ENCODE results near the gene ACSM2B.
"Not testable (repeated sequence)": the region's sequence is repeated elsewhere in the genome, so short reads cannot be mapped to it uniquely, and the experiment has no call there.

Gene ACSM2B, protein sequence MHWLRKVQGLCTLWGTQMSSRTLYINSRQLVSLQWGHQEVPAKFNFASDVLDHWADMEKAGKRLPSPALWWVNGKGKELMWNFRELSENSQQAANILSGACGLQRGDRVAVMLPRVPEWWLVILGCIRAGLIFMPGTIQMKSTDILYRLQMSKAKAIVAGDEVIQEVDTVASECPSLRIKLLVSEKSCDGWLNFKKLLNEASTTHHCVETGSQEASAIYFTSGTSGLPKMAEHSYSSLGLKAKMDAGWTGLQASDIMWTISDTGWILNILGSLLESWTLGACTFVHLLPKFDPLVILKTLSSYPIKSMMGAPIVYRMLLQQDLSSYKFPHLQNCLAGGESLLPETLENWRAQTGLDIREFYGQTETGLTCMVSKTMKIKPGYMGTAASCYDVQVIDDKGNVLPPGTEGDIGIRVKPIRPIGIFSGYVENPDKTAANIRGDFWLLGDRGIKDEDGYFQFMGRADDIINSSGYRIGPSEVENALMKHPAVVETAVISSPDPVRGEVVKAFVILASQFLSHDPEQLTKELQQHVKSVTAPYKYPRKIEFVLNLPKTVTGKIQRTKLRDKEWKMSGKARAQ

DNA sequence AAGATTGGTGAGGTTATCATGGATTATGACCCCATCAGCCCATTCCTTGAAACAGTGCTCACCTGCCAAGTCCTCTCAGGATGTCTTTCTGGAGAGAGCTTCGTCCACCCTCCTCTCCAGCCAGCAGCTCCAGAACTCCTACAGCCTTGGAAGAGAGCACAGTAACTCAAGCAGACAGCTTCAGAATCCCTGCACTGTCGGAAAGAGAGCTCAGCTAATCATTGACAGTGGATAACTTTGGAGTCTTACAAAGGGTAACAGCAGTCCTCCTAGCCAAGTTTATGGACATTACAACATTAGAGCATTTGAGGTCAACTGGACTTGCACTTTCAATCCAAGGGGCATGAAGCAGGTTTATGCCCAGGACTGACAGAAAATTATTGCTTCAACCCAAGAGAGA, at the start of gene ACSM2B:
Gene ACSM2B, minus strand, starts transcription at position 223 of the 400 bp plus-strand sequence. CDS start 11,522 bp downstream, outside the sequence.
- not testable (repeated sequence) for DNase-seq

DNA sequence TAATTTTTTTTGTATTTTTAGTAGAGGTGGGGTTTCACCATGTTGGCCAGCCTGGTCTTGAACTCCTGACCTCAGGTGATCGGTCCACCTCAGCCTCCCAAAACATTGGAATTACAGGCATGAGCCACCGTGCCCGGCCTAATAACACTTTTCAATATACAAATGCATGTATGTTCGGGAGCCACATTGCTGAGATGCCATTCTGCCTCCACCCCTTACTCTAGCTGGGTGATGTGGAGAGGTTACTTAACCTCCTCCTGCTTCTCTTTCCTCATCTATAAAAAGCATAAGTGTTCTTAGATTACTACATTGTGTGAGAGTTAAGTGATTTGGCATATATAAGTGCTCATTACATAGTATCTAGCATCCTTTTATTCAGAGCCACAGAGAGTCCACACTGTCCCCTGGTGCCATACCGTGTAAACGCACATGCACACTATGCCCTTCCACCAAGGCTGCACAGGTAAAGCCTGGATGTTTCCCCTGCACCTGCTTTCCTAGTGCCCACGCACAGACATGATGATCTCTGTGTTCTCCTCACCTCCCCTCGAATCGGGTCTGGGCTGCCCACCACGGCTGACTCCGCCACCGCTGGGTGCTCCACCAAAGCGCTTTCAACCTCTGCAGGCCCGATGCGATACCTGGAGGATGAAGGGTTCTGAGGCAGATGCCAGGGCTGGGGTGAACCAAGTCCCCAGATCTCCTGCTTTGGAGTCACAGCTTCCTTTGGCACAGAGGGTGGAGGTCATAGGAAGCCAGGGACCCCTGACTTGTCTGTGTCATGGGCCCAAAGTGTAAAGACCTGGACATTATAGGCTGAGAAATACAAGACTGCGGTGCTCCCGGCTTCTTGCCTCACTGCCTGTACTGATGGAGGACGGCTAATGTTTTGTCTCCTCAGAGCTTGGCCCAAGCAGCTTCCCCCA, 49.0 kb upstream of the ACSM2B start:
- no peak for DNase-seq

DNA sequence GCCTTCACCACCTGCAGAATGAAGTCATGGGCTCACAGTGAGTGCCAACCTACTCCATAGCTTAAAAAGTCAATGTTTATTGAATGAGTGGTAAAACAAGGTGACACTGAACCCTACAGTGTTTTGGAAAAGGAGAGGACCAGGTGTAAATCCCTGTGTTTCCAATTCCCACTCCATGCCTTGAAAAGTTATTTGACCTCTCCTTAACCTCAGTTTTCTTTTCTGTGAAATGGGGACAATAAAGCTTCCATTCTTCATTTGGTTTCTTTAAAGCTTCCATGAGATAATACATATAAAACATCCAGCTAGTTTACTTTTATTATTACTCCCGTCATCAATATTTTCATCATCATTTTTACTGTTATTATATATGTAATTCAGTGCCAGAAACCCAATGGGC, 48.0 kb upstream of the ACSM2B start:
- no peak for DNase-seq

DNA sequence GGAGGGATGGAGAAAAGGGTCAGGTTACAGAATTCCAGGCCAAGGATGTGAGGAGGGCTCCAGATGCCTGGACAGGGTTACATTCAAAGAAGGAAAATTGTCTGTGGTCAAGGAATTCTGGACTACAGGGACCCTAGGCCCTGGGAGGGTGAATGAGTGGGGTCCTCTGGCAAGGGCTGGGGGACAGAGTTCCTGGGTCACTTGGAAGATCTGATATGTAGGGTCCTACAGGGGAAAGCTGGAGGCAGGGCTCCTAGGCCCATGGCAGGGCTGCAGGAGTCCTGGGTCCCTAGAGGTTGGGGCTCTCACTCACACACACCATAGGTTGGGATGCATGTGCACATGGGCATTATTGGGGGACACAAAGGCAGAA, 46.3 kb upstream of the ACSM2B start:
- no peak for DNase-seq

DNA sequence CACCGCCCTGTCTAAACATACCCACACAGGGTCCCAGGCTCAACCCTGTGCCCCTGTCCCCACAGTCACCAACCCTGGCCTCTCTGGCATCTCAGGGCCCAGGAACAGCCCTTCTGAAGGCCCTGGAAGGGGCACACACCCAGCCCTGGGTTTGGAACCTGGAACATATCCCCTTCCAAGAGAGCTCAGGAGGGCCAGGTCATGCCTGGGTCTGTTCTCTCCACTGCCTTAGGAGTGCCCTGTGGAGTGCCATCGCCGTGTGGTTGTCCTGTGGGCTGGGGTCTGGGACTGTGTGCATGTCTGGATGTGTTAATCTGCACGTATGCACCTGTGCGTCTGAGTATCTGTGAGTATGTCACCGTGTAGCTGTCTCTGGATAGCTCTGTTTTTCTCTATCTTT, 45.2 kb upstream of the ACSM2B start:
- no peak for DNase-seq

DNA sequence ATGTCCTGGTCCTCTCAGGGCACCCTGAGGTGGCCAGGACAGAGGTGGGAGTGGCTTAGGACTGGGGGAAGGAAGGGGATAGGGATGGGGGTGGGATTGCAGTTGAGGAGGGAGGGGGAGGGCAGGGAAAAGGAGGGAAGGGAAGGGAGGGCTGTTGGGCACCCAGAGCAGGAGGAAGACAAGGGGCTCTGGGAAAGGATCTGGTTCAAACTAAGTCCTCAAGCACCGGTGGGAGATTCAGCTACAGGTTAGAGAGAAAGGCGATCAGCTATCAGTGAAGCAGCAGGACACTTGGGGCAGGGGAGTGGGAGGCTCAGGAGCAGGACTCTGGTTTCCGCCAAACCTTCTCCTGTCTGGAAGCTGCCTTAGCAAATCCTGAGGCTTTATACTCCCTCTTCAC, 44.6 kb upstream of the ACSM2B start:
- DNase-seq: no peak

DNA sequence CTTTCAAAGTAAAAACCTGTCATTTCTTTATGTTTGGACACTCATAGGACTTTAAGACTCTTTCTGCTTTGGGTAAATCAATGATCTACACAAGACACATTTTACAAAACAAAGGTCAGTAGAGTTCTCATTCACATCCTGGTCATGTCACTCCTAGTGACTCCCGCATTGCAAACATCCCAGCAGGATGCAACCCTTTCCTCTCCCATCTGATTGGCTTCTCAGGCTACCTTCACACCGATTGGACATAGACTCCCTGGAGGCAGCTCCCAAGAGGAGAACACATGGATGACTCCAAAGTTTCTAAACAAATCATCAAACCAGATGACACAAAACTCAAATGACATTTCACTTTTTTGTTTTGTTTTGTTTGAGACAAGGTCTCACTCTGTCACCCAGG, 43.8 kb upstream of the ACSM2B start:
- DNase-seq: no peak

DNA sequence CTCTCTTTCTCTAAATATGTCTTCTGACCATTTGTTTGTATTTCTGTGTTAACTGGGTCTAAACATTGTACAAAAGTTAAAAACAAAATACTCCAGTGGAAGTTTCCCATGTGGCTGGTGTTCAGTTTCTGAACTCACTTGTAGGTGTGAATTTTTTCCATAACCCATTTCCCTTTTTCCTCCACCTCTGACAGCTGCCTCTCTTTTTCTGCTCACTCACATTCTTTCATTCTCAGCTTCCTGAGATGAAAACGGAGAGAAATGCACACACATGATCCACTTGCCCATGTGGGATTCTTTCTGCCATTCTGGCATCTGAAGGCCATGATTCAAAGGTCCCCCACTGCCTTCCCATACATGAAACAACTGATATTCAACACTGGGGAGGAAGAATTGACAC, 41.1 kb upstream of the ACSM2B start:
- no peak for DNase-seq

DNA sequence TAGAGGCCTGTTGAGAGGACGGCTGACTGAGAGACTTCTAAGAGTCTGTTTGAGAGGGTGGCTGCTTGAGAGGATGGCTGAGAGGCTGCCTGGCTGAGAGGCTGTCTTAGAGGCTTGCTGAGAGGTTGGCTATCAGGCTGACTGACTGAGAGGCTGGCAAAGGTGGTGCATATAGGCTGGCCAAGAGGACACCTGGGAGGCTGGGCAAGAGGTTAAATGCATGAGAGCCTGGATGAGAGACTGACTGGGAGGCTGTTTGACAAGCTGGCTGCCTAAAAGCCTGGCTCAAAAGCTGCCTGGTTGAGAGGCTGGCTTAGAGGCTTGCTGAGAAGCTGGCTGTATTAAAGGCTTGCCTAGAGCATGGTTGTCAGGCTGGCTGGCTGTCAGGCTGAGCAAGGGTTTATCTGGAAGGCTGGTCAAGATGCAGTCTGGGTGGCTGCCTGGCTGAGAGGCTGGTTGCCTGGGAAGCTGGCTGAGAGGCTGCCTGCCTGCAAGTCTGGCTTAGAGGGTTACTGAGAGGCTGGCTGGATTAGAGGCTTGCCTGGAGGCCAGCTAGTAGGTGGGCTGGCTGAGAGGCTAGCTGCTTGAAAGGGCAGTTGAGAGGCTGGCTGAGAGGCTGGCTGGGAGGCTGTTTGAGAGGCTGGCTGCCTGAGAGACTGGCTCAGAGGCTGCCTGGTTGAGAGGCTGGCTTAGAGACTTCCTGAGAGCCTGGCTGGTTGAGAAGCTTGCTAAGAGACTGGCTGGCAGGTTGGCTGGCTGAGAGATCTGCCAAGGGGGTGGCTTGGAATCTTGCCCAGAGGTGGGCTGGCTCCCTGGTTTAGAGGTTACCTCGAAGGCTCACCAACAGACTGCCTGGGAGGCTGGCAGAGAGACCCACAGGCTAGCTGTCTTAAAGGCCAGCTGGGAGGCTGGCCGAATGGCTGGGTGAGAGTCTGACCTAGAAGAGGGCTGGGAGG, 38.3 kb upstream of the ACSM2B start:
- no peak for DNase-seq

DNA sequence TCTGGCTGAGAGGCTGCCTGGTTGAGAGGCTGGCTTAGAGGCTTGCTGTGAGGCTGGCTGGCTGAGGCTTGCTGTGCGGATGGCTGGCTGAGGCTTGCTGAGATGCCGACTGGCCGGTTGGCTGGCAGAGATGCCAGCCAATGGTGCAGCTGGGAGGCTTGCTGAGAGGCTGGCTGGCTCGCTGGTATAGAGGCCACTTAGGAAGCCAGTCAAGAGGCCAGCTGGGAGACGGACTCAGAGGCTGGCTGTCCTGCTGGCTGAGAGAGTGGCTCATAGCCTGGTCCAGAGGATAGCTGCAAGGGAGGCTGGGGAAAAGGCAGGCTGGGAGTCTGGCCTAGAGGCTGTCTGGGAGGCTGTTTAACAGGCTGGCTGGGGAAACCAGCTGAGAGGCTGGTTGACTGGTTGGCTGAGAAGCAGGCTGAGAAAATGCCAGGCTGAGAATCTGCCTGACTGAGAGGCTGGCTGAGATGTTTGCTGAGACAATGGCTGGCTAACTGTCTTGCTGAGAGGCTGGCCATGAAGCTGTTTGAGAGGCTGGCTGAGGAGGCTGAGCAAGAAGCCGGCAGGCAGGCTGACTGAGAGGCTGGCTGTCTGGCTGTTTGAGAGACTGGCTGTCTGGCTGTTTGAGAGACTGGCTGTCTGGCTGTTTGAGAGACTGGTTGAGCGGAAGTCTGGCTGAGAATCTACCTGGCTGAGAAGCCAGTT, 37.5 kb upstream of the ACSM2B start:
- no peak for DNase-seq

DNA sequence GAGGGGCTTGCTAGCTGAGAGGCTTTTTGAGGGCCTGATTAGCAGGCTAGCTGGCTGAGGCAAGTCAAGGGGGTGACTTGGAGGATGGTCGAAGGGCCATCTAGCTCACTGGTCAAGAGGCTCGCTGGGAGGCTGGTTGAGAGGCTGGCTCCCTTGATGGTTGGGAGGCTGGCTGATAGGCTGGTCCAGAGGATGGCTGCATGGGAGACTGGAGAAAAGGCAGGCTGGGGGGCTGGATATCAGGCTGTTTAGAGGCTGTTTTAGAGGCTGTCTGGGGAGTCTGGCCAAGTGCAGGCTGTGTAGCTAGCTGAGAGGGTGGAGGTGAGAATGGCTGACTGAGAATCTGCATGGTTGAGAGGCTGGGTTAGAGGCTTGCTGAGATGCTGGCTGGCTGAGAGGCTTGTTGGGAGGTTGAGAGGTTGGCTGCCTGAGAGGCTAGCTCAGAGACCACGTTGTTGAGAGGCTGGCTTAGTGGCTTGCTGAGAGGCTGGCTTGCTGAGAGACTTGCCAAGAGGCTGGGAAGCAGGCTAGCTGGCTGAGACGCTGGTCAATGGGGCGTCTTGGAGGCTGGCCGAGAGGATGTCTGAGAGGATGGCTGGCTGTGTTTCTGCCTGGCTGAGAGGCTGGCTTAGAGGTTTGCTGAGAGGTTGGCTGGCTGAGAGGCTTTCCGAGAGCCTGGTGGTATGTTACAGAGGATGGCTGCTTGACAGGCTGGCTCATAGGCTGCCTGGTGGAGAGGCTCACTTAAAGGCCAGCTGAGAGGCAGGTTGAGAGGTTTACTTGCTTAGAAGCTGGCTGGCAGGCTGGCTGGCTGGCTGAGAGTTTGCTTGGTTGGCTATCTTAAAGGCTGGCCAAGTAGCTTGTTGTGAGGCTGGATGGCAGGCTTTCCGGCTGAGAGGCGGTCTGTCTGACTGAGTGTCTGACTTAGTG, 36.6 kb upstream of the ACSM2B start:
- no peak for DNase-seq

DNA sequence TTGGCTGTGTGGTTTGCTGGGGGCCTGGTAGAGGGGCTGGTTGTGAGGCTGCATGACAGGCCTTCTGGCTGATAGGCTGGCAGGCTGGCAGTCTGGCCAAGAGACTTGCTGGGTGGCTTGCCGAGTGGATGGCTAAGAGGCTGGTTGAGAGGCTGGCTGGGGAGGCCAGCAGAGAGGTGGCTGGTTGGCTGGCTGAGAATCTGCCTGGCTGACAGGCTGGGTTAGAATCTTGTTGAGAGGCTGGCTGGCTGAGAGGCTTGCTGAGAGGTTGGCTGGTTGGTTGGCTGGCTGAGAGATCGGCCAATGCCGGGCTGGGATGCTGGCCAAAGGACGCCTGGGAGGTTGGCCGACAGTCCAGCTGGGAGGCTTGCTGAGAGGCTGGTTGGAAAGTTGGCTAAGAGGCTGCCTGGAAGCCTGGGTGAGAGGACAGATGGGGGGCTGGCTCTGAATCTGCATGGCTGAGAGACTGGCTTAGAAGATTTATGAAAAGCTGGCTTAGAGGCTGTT, 35.9 kb upstream of the ACSM2B start:
- DNase-seq: no peak

DNA sequence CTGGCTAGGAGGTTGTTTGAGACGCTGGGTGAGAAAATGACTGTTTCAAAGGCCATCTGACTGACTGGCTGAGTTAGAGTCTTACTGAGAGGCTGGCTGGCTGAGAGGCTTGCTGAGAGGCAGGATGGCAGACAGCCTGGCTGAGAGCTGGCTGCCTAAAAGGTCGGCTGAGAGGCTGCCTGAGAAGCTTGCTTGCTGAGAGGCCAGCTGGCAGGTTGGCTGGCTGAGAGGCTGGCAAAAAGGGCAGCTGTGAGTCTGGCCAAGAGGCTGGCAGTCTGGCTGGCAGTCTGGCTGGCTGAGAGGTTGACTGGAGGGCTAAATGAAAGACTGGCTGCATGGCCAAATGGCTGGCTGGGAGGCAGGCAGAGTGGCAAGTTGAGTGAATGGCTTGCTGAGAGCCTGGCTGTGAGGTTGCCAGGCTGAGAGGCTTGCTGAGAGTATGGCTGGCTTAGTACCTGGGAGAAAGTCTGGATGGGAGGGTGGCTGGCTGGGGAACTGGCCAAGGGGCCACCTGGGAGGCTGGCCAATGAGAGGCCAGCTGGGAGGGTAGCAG, 35.3 kb upstream of the ACSM2B start:
- DNase-seq: no peak

DNA sequence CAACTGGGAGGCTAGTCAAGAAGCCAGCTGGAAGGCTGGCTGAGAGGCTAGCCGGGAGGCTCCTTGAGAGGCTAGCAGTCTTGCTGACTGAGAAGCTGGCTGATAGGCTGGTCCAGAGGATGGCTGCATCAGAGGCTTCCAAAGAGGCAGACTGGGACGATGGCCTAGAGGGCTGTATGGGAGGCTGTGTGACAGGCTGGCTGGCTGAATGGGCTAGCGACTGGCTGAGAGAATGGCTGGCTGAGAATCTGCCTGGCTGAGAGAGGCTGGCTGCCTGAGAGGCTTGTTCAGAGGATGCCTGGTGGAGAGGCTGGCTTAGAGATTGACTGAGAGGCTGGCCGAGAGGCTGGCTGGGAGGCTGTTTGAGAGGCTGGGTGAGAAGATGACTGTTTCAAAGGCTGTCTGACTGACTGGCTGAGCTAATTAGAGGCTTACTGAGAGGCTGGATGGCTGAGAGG, 34.8 kb upstream of the ACSM2B start:
- no peak for DNase-seq

DNA sequence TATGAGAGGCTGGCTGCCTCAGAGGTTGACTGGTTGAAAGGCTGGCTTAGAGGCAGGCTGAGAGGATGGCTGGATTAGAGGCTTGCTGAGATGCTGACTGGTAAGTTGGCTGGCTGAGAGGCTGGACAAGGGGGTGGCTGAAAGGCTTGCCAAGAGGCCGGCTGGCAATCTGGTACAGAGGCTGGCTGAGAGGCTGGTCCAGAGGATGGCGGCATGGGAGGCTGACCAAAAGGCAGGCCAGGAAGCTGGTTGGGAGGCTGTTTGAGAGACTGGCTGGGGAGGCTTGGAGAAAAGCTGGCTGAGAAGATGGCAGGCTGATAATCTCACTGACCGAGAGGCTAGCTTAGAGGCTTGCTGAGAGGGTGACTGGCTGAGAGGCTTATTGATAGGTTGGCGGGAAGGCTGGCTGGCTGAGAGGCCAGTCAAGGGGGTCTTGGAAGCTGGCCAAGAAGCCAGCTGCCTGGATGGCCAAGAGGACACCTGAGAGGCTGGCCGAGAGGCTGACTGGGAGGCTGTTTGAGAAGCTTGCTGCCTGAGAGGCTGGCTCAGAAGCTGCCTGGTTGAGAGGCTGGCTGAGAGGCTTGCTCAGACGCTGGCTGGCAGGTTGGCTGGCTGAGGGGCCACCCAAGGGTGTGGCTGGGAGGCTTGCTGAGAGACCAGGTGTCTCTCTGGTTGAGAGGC, 34.2 kb upstream of the ACSM2B start:
- no peak for DNase-seq

DNA sequence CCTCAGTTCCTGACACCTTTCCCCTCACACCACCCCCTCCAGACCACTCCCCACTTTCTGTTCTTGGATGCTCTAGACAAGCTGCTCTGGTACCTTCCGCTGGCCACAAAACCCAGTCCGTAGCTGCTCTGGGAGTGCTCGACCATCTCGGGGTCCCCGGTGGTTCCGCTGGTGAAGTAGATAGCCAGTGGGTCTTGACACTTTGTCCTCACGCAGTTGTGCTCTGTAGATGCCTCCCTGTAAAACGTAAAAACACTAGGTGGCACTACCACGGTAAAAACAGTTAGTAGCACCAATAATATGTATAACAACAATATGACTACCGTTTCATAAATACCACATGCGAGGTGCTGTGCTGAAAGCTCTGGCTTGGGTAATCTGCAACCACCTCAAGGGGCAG, 26.0 kb upstream of the ACSM2B start:
- not testable (repeated sequence) for DNase-seq

DNA sequence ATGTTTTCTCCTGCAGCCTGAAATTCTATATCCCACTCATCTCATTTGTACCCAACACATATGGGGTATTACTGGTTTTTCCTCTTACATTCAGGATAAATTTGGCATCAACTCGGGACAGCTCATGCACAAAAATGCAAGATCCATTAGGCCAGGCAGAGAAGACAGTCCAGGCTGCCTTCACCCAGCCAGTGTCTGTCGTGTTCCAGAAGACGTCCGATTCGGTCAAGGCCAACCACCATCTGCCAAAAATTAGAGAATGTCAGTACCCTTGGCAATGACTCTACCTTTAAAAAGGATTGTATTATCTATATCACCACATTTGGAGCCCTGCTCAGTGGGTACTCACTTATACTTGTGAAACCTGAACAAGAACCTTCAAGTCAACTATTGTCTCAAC, 23.3 kb upstream of the ACSM2B start:
- DNase-seq: not testable (repeated sequence)

DNA sequence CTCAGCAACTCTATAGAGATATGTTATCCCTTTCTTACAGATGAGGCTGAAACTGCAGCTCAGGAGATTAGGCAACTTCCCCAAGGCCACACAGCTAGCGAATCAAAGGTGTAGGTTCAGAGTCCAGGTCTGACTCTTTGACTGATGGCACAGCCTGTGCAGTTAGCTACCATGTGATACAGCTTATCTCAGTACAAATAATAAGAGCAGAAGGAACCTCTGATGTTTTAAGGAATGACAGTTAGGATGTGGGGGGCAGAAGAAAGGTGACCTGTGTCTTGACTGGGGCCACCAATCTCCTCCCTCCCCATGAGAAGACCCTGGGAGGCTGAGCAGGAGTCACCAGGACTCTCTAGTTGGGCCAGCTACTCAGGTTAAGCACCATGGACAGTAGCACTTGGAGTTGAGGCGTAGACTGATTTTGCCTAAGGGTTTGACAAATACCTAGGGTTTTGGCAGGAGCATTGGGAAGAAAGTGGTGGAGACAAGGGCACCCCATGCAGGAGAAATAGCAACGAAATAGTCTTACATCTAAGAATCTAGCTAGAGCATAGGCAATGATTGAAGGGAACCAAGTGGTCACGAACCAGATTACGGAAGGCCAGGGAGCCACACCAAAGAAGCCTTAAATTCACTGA, 22.8 kb upstream of the ACSM2B start:
- no peak for DNase-seq

DNA sequence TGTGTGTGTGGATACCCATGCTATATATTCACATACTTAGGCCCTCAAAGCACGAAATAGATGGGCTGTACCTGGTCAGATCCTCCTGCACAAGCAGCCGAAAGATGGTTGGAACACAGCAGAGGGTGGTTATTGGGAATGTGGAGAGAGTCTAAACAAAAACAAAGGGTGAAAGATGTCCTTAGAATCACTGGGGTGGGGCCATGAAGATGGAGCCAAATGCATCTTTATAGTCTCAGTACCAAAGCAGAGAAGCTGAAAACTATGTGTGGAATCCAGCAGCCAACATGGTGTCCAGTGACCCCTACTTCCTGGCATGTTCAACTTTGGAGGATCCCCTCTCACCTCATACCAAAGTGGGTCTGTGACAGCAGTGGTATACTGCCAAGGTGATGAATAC, 19.5 kb upstream of the ACSM2B start:
- DNase-seq: not testable (repeated sequence)

All from stimulated activated CD4-positive, alpha-beta T cell treated with anti-CD3 and anti-CD28 coated beads, Interleukin-4, amount 100 ng/mL, for 1 hour (primary cell).